Activated B cell treated with CpG ODN at 0.5 μM for 24 hours (primary cell): ENCODE results near the gene PRKCZ. TPM values are rescaled to one million over a fixed set of nuclear protein-coding genes. Genes with fewer than 3 reads are reported as not detected.

ENCODE experiments used
- ATAC-seq: fragments of 200-7000 bp; cut with Tn5 transposase; one replicate; pipeline ENCODE4 v1.10.0; 2021; ENCODE audit warnings: low read depth, mild to moderate bottlenecking, moderate library complexity
- CTCF ChIA-PET: fragments of 350-600 bp; sonication (Branson Sonifier 250); formaldehyde crosslinking; loops from one replicate; lab custom pipeline; 2021; ENCODE audit warnings: antibody characterized with exemption; lab: Charles Lee
- POLR2A ChIA-PET: fragments of 350-600 bp; sonication (Branson Sonifier 250); formaldehyde crosslinking; loops from one replicate; lab custom pipeline; 2021; ENCODE audit warnings: antibody characterized with exemption; lab: Charles Lee
- DNase-seq: peaks from one replicate; pipeline ENCODE4 v3.0.0; 2022
- H3K27ac Mint-ChIP-seq: one replicate; pipeline ENCODE4 v1.8.0; 2020; ENCODE audit warnings: mixed read lengths
- H3K27me3 Mint-ChIP-seq: one replicate; pipeline ENCODE4 v1.8.0; 2021; ENCODE audit warnings: mixed read lengths
- H3K36me3 Mint-ChIP-seq: one replicate; pipeline ENCODE4 v1.8.0; 2021; ENCODE audit warnings: low read depth, mixed read lengths
- H3K4me1 Mint-ChIP-seq: one replicate; pipeline ENCODE4 v1.8.0; 2021; ENCODE audit warnings: mixed read lengths
- H3K4me3 Mint-ChIP-seq: one replicate; pipeline ENCODE4 v1.8.0; 2020; ENCODE audit warnings: mild to moderate bottlenecking, mixed read lengths
- H3K9me3 Mint-ChIP-seq: one replicate; pipeline ENCODE4 v1.8.0; 2020; ENCODE audit warnings: mixed read lengths
- CTCF ChIP-seq: fragments of 200-600 bp; IDR thresholded peaks from one replicate; pipeline ENCODE4 v1.8.0; 2022; ENCODE audit warnings: antibody characterized with exemption, mild to moderate bottlenecking
- intact Hi-C: fragments of 100-400 bp; cut with micrococcal nuclease; formaldehyde crosslinking; loops from one replicate; pipeline ENCODE4 v1.15.1; 2024
- total RNA-seq: library from RNA; stranded (reverse); gene quantifications from 2 replicates; pipeline ENCODE4 v1.2.3, GENCODE V29; 2022

Gene PRKCZ
- total RNA-seq, 1 donor from 2014 or later: 28.5 TPM

- no peak for TF ChIP-seq CTCF
- Mint-ChIP-seq H3K27ac (peak overlapping the region; percentile 24), H3K4me3 (no peak overlapping the region), H3K27me3 (no peaks in the 10 kb centered on the region), H3K9me3 (no peaks in the 10 kb centered on the region), H3K4me1 (peaks cover 33% of the 10 kb centered on the region), H3K36me3 (peaks cover 7% of the 10 kb centered on the region)
- no peak for ATAC-seq
- DNase-seq: no peak
- ChIA-PET CTCF (interaction anchor here (1.0 to 9.5 kb wide), 2 partner anchors 185 to 351 kb away, joined by 3 to 185 read pairs; no protein-coding TSS in a partner anchor), POLR2A (interaction anchor here (1.2 to 3.5 kb wide), 3 partner anchors 185 to 350 kb away, joined by 5 to 39 read pairs (median 27); partner anchors contain the start of genes MORN1 and RER1)
- intact Hi-C loops: loop anchor here (10.0 kb wide), 1 partner anchor 448 kb away; no protein-coding TSS in a partner anchor
Measured at GRCh38 chr1:2196901-2197638, 146.9 kb downstream of the PRKCZ start.

DNA sequence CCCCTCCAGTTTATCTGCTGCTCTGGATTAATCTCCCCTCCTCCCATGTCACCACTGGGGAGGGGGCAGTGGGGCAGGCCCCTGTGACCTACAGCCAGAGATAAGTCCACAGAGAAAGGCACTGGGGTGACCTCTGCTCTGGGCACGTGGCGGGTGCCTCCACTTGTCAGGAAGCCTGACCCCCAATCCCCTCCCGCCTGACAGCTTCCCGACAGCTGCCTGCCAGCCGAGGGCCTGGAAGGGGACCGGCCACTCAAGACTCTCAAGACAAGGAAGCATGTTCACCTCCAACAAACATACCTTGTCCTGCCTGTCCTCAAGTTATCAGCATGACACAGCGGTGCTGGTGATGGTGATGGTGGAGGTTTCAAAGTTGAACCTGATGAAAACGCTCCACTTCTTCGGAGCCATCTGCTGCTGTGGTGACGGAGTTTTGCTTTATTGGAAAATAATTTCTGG is 147.5 kb downstream of the PRKCZ start:
- Mint-ChIP-seq H3K27ac (peak overlapping the region; percentile 61), H3K4me1 (peaks cover 35% of the 10 kb centered on the region), H3K9me3 (no peaks in the 10 kb centered on the region), H3K4me3 (no peak overlapping the region), H3K36me3 (peaks cover 4% of the 10 kb centered on the region), H3K27me3 (no peaks in the 10 kb centered on the region)
- no peak for DNase-seq
- ATAC-seq: no peak
- ChIA-PET POLR2A (no interaction called here), CTCF (interaction anchor here (9.5 kb wide), 1 partner anchor 184 kb away, joined by 185 read pairs; no protein-coding TSS in a partner anchor)
- intact Hi-C loops: loop anchor here (10.0 kb wide), 1 partner anchor 447 kb away; no protein-coding TSS in a partner anchor
- TF ChIP-seq CTCF: no peak

- intact Hi-C loops: loop anchor here (10.0 kb wide), 1 partner anchor 446 kb away; no protein-coding TSS in a partner anchor
Measured at GRCh38 chr1:2198571-2198970, 148.4 kb downstream of the PRKCZ start.

GRCh38 chr1:2199042-2199810 is 149.0 kb downstream of the PRKCZ start:
- DNase-seq: peak; percentile 43
- CTCF ChIA-PET: interaction anchor here (0.9 to 9.5 kb wide), 2 partner anchors 183 to 190 kb away, joined by 4 to 185 read pairs; no protein-coding TSS in a partner anchor
- Mint-ChIP-seq H3K9me3 (no peaks in the 10 kb centered on the region), H3K27me3 (no peaks in the 10 kb centered on the region), H3K27ac (peak overlapping the region; percentile 83), H3K4me1 (peaks cover 39% of the 10 kb centered on the region), H3K4me3 (peak overlapping the region; percentile 80), H3K36me3 (peaks cover 2% of the 10 kb centered on the region)
- POLR2A ChIA-PET: interaction anchor here (0.7 to 2.1 kb wide), 17 partner anchors 10 to 349 kb away, joined by 3 to 24 read pairs (median 7); partner anchors contain the start of genes MORN1, PANK4, PEX10 and RER1
- no peak for TF ChIP-seq CTCF
- ATAC-seq: peak; percentile 45
- intact Hi-C loops: loop anchor here (10.0 kb wide), 1 partner anchor 446 kb away; no protein-coding TSS in a partner anchor

More at GRCh38 chr1:2198571-2198970, 148.4 kb downstream of the PRKCZ start:
- Mint-ChIP-seq H3K27me3 (no peaks in the 10 kb centered on the region), H3K9me3 (no peaks in the 10 kb centered on the region), H3K27ac (peak overlapping the region; percentile 83), H3K4me1 (peaks cover 37% of the 10 kb centered on the region), H3K4me3 (peak overlapping the region; percentile 80), H3K36me3 (peaks cover 2% of the 10 kb centered on the region)
- ATAC-seq (no peak), DNase-seq (no peak)
- TF ChIP-seq CTCF: no peak
- ChIA-PET POLR2A (interaction anchor here (1.0 to 2.1 kb wide), 14 partner anchors 10 to 350 kb away, joined by 3 to 24 read pairs (median 7); partner anchors contain the start of genes MORN1, PANK4, PEX10 and RER1), CTCF (interaction anchor here (9.5 kb wide), 1 partner anchor 183 kb away, joined by 185 read pairs; no protein-coding TSS in a partner anchor)
